Measurements from ENCODE around the gene OR52J3.
"Not testable (repeated sequence)": the region's sequence is repeated elsewhere in the genome, so short reads cannot be mapped to it uniquely, and the experiment has no call there.

Gene OR52J3

GRCh38 chr11:5046226-5046625 is at the start of gene OR52J3:
Gene OR52J3 (plus strand): TSS chr11:5046526. CDS start chr11:5046526, 0 bp downstream.
- DNase-seq (ENCODE audit: low spot score) = no peak
- no peak for FAIRE-seq

GRCh38 chr11:5004424-5005274 is 41.7 kb upstream of the OR52J3 start:
- FAIRE-seq (no peak), DNase-seq (ENCODE audit: low spot score) (no peak)

- FAIRE-seq (no peak), DNase-seq (ENCODE audit: low spot score) (no peak)
These were observed 38.8 kb upstream of the OR52J3 start for GRCh38 chr11:5007561-5007960.

- DNase-seq (ENCODE audit: low spot score) (no peak), FAIRE-seq (no peak)
These were observed 35.1 kb upstream of the OR52J3 start for GRCh38 chr11:5011254-5011653.

- DNase-seq (ENCODE audit: low spot score) (no peak), FAIRE-seq (no peak)
These were observed 33.3 kb upstream of the OR52J3 start for GRCh38 chr11:5013012-5013411.

- DNase-seq (ENCODE audit: low spot score) (no peak), FAIRE-seq (no peak)
These were observed 24.3 kb upstream of the OR52J3 start for GRCh38 chr11:5021996-5022395.

- no peak for DNase-seq (ENCODE audit: low spot score)
- FAIRE-seq = no peak
These were observed 9.7 kb upstream of the OR52J3 start for GRCh38 chr11:5036669-5037068.

GRCh38 chr11:5037926-5038325 is 8.4 kb upstream of the OR52J3 start:
- FAIRE-seq (no peak), DNase-seq (ENCODE audit: low spot score) (no peak)

GRCh38 chr11:5038341-5038740 is 8.0 kb upstream of the OR52J3 start:
- DNase-seq (ENCODE audit: low spot score) (no peak), FAIRE-seq (no peak)

GRCh38 chr11:5040876-5041275 is 5.5 kb upstream of the OR52J3 start:
- FAIRE-seq (no peak), DNase-seq (ENCODE audit: low spot score) (no peak)

GRCh38 chr11:5042091-5042490 is 4.2 kb upstream of the OR52J3 start:
- FAIRE-seq (no peak), DNase-seq (ENCODE audit: low spot score) (no peak)

GRCh38 chr11:5043380-5043779 is 2.9 kb upstream of the OR52J3 start:
- DNase-seq (ENCODE audit: low spot score) (no peak), FAIRE-seq (no peak)

- no peak for FAIRE-seq
These were observed 516 bp downstream of the OR52J3 start for GRCh38 chr11:5046754-5047330.

GRCh38 chr11:5058679-5059078 is 12.4 kb downstream of the OR52J3 start:
- FAIRE-seq; DNase-seq (ENCODE audit: low spot score): not testable (repeated sequence)

More at GRCh38 chr11:5046754-5047330, 516 bp downstream of the OR52J3 start:
- DNase-seq (ENCODE audit: low spot score) = no peak

GRCh38 chr11:5059391-5059790 is 13.1 kb downstream of the OR52J3 start, which contains the start of gene OR52E2:
Gene OR52E2 (minus strand): TSS chr11:5059627. CDS start chr11:5059627, 0 bp downstream.
- DNase-seq (ENCODE audit: low spot score) = no peak
- no peak for FAIRE-seq

- FAIRE-seq (no peak), DNase-seq (ENCODE audit: low spot score) (no peak)
These were observed 18.7 kb downstream of the OR52J3 start for GRCh38 chr11:5065027-5065426.

- FAIRE-seq (no peak), DNase-seq (ENCODE audit: low spot score) (no peak)
These were observed 22.9 kb downstream of the OR52J3 start, which contains the start of gene OR52E1 for GRCh38 chr11:5069272-5069671. Gene OR52E1 (plus strand): TSS chr11:5069572.

- FAIRE-seq (no peak), DNase-seq (ENCODE audit: low spot score) (no peak)
These were observed 25.5 kb downstream of the OR52J3 start for GRCh38 chr11:5071799-5072198.

GRCh38 chr11:5081405-5081804 is 35.1 kb downstream of the OR52J3 start:
- DNase-seq (ENCODE audit: low spot score) (no peak), FAIRE-seq (no peak)

GRCh38 chr11:5083602-5084001 is 37.3 kb downstream of the OR52J3 start:
- no peak for FAIRE-seq
- no peak for DNase-seq (ENCODE audit: low spot score)

- DNase-seq (ENCODE audit: low spot score) (no peak), FAIRE-seq (no peak)
These were observed 42.2 kb downstream of the OR52J3 start for GRCh38 chr11:5088556-5088955.

- no peak for FAIRE-seq
- DNase-seq (ENCODE audit: low spot score) = no peak
These were observed 44.3 kb downstream of the OR52J3 start for GRCh38 chr11:5090668-5091067.
